ENCODE measurements around the gene PRCP. TPM values are rescaled to one million over a fixed set of nuclear protein-coding genes. Genes with fewer than 3 reads are reported as not detected.

The PRCP gene
- total RNA-seq, 2 donors from 2014 or later = 76.8 to 107 TPM

GRCh38 chr11:82930734-82931133, 30.5 kb upstream of the PRCP start:
- TF ChIP-seq, protein P1, sequence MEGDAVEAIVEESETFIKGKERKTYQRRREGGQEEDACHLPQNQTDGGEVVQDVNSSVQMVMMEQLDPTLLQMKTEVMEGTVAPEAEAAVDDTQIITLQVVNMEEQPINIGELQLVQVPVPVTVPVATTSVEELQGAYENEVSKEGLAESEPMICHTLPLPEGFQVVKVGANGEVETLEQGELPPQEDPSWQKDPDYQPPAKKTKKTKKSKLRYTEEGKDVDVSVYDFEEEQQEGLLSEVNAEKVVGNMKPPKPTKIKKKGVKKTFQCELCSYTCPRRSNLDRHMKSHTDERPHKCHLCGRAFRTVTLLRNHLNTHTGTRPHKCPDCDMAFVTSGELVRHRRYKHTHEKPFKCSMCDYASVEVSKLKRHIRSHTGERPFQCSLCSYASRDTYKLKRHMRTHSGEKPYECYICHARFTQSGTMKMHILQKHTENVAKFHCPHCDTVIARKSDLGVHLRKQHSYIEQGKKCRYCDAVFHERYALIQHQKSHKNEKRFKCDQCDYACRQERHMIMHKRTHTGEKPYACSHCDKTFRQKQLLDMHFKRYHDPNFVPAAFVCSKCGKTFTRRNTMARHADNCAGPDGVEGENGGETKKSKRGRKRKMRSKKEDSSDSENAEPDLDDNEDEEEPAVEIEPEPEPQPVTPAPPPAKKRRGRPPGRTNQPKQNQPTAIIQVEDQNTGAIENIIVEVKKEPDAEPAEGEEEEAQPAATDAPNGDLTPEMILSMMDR (conservative IDR thresholded peaks at IDR 0.05) = no peak
- H3K27me3 Mint-ChIP-seq (ENCODE audit: insufficient read depth) = no peaks in the 10 kb centered on the region
- Histone ChIP-seq H3K36me3 (ENCODE audit: control insufficient read depth, insufficient read depth, low read length) (peaks cover 21% of the 10 kb centered on the region), H3K4me1 (ENCODE audit: control insufficient read depth, insufficient read depth, low read length) (no peaks in the 10 kb centered on the region), H3K9ac (ENCODE audit: extremely low read depth, low read length, poor library complexity, severe bottlenecking) (no peak overlapping the region), H3K4me3 (ENCODE audit: low read length) (no peak overlapping the region), H3K9me3 (ENCODE audit: control insufficient read depth, low read length) (no peaks in the 10 kb centered on the region), H3K27me3 (ENCODE audit: control insufficient read depth, insufficient read depth, low read length, poor library complexity, severe bottlenecking) (no peaks in the 10 kb centered on the region), H3K27ac (ENCODE audit: low read depth, low read length) (no peak overlapping the region)
- WGBS, 2 experiments (ENCODE audit: insufficient coverage in 1 of 2, insufficient read length in 1 of 2) = 88 to 92% methylated on average over 2 of the region's 2 CpGs
- no peak overlapping the region for H3K4me3 Mint-ChIP-seq
- H3K4me1 Mint-ChIP-seq = no peaks in the 10 kb centered on the region
- no peaks in the 10 kb centered on the region for H3K9me3 Mint-ChIP-seq
- DNase-seq = no peak
- peaks cover 24% of the 10 kb centered on the region for H3K36me3 Mint-ChIP-seq (ENCODE audit: low read depth)
- H3K27ac Mint-ChIP-seq = no peak overlapping the region

DNA sequence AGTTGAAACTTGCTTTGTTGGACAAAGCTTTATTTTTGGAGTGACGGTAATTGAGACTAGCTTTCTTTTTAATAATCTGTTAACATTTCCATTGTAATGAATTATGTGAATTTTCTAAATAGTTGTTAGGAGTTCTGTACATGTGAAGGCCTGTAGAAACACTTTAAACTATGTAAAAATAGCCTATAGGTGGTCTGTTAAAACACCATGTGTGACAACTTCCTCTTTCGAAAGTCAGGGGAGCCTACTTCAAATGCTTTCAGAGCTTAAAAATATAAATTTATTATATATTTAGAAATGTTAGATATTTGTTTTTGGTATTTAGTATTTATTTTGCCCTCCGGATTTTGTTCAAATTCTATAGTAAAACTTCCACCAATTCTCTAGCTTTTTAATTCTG, 30.0 kb upstream of the PRCP start:
- TF ChIP-seq, protein P1 (conservative IDR thresholded peaks at IDR 0.05) = no peak
- Mint-ChIP-seq H3K4me1 (no peaks in the 10 kb centered on the region), H3K4me3 (no peak overlapping the region), H3K27ac (no peak overlapping the region), H3K36me3 (ENCODE audit: low read depth) (peaks cover 26% of the 10 kb centered on the region), H3K27me3 (ENCODE audit: insufficient read depth) (no peaks in the 10 kb centered on the region), H3K9me3 (no peaks in the 10 kb centered on the region)
- Histone ChIP-seq H3K4me3 (ENCODE audit: low read length) (no peak overlapping the region), H3K36me3 (ENCODE audit: control insufficient read depth, insufficient read depth, low read length) (peaks cover 21% of the 10 kb centered on the region), H3K27ac (ENCODE audit: low read depth, low read length) (no peak overlapping the region), H3K9ac (ENCODE audit: extremely low read depth, low read length, poor library complexity, severe bottlenecking) (no peak overlapping the region), H3K9me3 (ENCODE audit: control insufficient read depth, low read length) (no peaks in the 10 kb centered on the region), H3K27me3 (ENCODE audit: control insufficient read depth, insufficient read depth, low read length, poor library complexity, severe bottlenecking) (no peaks in the 10 kb centered on the region), H3K4me1 (ENCODE audit: control insufficient read depth, insufficient read depth, low read length) (no peaks in the 10 kb centered on the region)
- no peak for DNase-seq
- WGBS, 2 experiments (ENCODE audit: insufficient coverage in 1 of 2, insufficient read length in 1 of 2) = 0% methylated on average over 1 of the region's 3 CpGs; no CpG with 5 or more reads in 1 of the 2 experiments

DNA sequence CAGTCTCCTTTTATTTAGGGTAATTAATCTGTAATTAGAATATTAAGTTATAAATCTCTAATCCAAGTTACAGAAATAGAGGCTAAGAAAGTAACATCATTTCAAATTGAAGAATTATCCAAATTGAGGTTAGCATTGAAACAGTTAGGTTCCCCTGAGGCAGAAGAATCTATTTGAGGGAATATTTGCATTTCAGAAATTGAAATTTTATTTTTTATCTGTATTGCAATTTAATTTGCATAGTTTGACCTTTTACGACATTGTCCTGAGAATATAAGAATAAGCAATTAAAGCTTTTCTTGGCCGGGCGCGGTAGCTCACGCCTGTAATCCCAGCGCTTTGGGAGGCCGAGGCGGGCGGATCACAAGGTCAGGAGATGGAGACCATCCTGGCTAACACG, 28.9 kb upstream of the PRCP start:
- no peaks in the 10 kb centered on the region for H3K27me3 ChIP-seq (ENCODE audit: control insufficient read depth, insufficient read depth, low read length, poor library complexity, severe bottlenecking)
- TF ChIP-seq, protein P1 (conservative IDR thresholded peaks at IDR 0.05) = no peak
- Mint-ChIP-seq H3K27ac (no peak overlapping the region), H3K36me3 (ENCODE audit: low read depth) (peaks cover 31% of the 10 kb centered on the region), H3K4me1 (no peaks in the 10 kb centered on the region), H3K27me3 (ENCODE audit: insufficient read depth) (no peaks in the 10 kb centered on the region), H3K9me3 (no peaks in the 10 kb centered on the region), H3K4me3 (no peak overlapping the region)
- WGBS, 2 experiments (ENCODE audit: insufficient coverage in 1 of 2, insufficient read length in 1 of 2) = 87 to 96% methylated on average over 3 to 6 of the region's 10 CpGs
- no peak overlapping the region for H3K4me3 ChIP-seq (ENCODE audit: low read length)
- H3K27ac ChIP-seq (ENCODE audit: low read depth, low read length) = no peak overlapping the region
- H3K9ac ChIP-seq (ENCODE audit: extremely low read depth, low read length, poor library complexity, severe bottlenecking) = no peak overlapping the region
- H3K4me1 ChIP-seq (ENCODE audit: control insufficient read depth, insufficient read depth, low read length) = no peaks in the 10 kb centered on the region
- DNase-seq = no peak
- H3K36me3 ChIP-seq (ENCODE audit: control insufficient read depth, insufficient read depth, low read length) = peaks cover 17% of the 10 kb centered on the region
- no peaks in the 10 kb centered on the region for H3K9me3 ChIP-seq (ENCODE audit: control insufficient read depth, low read length)

Measured in endodermal cell (in vitro differentiated cells).